ENCODE data around the gene USP17L29.
"Not testable (repeated sequence)": the region's sequence is repeated elsewhere in the genome, so short reads cannot be mapped to it uniquely, and the experiment has no call there.

USP17L29 gene, protein sequence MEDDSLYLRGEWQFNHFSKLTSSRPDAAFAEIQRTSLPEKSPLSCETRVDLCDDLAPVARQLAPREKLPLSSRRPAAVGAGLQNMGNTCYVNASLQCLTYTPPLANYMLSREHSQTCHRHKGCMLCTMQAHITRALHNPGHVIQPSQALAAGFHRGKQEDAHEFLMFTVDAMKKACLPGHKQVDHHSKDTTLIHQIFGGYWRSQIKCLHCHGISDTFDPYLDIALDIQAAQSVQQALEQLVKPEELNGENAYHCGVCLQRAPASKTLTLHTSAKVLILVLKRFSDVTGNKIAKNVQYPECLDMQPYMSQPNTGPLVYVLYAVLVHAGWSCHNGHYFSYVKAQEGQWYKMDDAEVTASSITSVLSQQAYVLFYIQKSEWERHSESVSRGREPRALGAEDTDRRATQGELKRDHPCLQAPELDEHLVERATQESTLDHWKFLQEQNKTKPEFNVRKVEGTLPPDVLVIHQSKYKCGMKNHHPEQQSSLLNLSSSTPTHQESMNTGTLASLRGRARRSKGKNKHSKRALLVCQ

DNA sequence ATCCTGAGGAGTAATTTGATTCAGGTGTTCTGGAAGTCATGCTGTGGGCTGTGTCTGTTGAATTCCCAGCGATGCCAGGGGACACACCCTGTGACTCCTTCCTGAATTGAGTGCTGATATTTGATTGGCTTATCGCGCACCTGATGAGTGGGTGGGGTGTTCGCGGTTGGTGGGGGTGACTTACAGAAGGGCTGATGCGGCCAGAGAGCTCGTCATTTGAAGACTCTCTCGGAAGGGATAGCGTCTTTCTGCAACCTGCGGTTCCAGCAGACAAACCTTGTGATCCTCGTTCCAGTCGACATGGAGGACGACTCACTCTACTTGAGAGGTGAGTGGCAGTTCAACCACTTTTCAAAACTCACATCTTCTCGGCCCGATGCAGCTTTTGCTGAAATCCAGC lies at the start of gene USP17L29:
TSS of gene USP17L29 (plus strand) at position 301 of the 400 bp plus-strand sequence. CDS start at position 301, 0 bp downstream.
- not testable (repeated sequence) for DNase-seq

DNA sequence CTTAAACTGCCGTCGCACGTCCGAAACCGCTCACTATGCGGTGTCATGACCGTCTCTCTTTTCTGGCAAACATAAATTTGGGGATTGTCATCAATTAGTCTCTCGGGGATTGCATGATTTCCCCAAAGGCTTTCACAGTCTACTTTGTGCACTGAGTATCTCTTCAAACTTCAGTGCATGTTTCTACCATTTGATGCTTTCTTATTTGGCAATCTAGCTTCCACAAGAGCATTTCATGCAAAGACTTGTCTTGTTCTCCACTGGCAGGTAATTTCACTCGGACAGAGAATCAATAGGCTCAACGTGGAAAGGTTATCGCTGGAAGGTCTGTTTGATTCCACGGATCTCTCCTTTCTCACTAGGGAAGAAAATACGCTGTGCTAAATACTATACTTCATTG lies 29.2 kb upstream of the USP17L29 start:
- not testable (repeated sequence) for DNase-seq

- not testable (repeated sequence) for DNase-seq
These were observed 28.6 kb upstream of the USP17L29 start, which contains the start of gene USP17L24 for GRCh38 chr4:9324865-9325264. USP17L24 (plus strand) TSS chr4:9325165; CDS start chr4:9325165, 0 bp downstream.

GRCh38 chr4:9329611-9330010 lies 23.8 kb upstream of the USP17L29 start, which contains the start of gene USP17L25:
USP17L25 (plus strand) TSS chr4:9329911; CDS start chr4:9329911, 0 bp downstream.
- DNase-seq: not testable (repeated sequence)

DNA sequence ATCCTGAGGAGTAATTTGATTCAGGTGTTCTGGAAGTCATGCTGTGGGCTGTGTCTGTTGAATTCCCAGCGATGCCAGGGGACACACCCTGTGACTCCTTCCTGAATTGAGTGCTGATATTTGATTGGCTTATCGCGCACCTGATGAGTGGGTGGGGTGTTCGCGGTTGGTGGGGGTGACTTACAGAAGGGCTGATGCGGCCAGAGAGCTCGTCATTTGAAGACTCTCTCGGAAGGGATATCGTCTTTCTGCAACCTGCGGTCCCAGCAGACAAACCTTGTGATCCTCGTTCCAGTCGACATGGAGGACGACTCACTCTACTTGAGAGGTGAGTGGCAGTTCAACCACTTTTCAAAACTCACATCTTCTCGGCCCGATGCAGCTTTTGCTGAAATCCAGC lies 19.1 kb upstream of the USP17L29 start, which contains the start of gene USP17L26:
TSS of gene USP17L26 (plus strand) at position 301 of the 400 bp plus-strand sequence. CDS start at position 301, 0 bp downstream.
- DNase-seq: not testable (repeated sequence)

DNA sequence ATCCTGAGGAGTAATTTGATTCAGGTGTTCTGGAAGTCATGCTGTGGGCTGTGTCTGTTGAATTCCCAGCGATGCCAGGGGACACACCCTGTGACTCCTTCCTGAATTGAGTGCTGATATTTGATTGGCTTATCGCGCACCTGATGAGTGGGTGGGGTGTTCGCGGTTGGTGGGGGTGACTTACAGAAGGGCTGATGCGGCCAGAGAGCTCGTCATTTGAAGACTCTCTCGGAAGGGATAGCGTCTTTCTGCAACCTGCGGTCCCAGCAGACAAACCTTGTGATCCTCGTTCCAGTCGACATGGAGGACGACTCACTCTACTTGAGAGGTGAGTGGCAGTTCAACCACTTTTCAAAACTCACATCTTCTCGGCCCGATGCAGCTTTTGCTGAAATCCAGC lies 14.3 kb upstream of the USP17L29 start, which contains the start of gene USP17L5:
TSS of gene USP17L5 (plus strand) at position 301 of the 400 bp plus-strand sequence. CDS start at position 301, 0 bp downstream.
- DNase-seq: not testable (repeated sequence)

- not testable (repeated sequence) for DNase-seq
These were observed 9.6 kb upstream of the USP17L29 start, which contains the start of gene USP17L27 for GRCh38 chr4:9343848-9344247. USP17L27 (plus strand) TSS chr4:9344148; CDS start chr4:9344148, 0 bp downstream.

- not testable (repeated sequence) for DNase-seq
These were observed 4.8 kb upstream of the USP17L29 start, which contains the start of gene USP17L28 for GRCh38 chr4:9348593-9348992. USP17L28 (plus strand) TSS chr4:9348893; CDS start chr4:9348893, 0 bp downstream.

DNA sequence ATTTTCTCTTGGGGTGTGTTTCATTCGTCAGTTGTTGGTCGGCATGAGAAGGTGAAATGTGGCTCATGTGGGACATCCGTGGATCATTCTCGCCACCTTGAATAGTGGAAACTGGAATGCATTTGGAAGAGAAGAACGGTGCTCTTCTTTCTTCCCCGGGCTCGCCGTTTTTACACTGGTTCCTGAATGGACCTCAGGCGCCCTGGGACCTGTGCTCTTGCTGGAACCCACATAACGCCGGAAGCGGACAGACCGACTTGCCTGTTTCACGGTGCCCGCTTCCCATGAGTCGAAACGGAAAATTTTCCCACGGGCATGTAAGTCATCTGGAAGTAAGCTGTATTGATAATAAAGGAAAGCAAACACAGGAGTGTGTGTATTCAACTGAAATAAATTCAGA lies 2.6 kb upstream of the USP17L29 start:
- not testable (repeated sequence) for DNase-seq

DNA sequence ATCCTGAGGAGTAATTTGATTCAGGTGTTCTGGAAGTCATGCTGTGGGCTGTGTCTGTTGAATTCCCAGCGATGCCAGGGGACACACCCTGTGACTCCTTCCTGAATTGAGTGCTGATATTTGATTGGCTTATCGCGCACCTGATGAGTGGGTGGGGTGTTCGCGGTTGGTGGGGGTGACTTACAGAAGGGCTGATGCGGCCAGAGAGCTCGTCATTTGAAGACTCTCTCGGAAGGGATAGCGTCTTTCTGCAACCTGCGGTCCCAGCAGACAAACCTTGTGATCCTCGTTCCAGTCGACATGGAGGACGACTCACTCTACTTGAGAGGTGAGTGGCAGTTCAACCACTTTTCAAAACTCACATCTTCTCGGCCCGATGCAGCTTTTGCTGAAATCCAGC lies 9.4 kb downstream of the USP17L29 start, which contains the start of gene USP17L30:
TSS of gene USP17L30 (plus strand) at position 301 of the 400 bp plus-strand sequence. CDS start at position 301, 0 bp downstream.
- not testable (repeated sequence) for DNase-seq

DNA sequence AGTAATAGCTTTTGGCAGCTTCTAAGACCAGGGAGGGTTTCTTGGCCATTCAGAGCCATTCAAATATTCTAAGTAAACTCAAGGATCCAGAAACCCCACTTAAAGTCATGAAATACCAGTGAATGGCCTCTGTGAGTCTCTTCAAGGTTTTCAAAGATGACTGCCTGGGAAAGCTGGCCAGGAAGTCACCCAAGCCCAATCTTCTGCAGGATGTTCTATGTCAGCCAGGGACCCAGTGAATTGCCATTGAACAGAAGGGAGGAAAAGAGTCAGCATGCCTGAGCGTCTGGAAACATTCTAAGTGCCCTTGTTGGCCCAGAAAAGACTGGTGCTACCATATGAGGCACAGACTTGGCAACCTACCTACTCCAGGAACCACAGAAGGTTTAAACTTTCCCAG lies 26.4 kb downstream of the USP17L29 start:
- not testable (repeated sequence) for DNase-seq

GRCh38 chr4:9381012-9381534 lies 27.6 kb downstream of the USP17L29 start:
- DNase-seq: peak in 6 of 56 donors; percentile 1 to 60 (median 14)

GRCh38 chr4:9384126-9384525 lies 30.7 kb downstream of the USP17L29 start:
- DNase-seq: no peak

DNA sequence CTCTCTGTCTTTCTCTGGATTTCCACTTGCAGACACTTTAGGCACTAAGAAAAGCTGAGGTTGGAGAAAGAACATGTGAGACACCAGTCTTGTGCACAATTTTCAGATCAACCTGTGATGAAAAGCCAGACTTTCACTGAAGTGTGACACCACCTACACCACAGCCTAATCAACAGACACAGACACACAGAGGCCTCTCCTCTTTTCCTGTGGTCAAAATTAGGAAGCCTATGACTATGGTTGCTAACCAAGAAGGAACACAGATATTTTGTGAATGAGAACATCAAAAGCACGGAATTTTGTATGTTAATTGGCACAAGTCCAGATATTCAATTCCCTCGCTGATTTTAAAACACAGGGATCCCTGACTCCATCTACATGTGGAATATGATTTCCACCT lies 35.6 kb downstream of the USP17L29 start:
- not testable (repeated sequence) for DNase-seq

All from amygdala (tissue), 56 donors.